NOMO-1 treated with dmso at 0.1 percent for 144 hours (cell line): ENCODE data around the gene ZBTB20.

Experiments
- DNase-seq: peaks from one replicate; lab custom pipeline; 2025; ENCODE audit not compliant: unreplicated experiment; lab: John Stamatoyannopoulos, UW

Gene ZBTB20

DNA sequence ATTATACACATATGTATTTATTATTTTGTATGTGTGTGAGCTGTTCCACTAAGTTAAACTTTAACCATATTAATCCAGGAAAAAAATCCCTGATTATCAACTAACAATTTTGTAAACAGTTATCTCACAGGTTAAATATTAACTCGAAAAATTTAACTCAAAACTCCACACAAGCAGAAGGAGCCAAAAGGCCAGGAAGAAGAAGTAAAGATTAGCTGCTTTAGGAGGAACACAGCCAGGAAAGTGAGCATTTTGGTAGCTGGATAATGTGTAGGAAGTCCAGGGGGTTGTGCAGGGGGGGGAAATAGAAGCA lies 428.2 kb downstream of the ZBTB20 start:
- no peak for DNase-seq

DNA sequence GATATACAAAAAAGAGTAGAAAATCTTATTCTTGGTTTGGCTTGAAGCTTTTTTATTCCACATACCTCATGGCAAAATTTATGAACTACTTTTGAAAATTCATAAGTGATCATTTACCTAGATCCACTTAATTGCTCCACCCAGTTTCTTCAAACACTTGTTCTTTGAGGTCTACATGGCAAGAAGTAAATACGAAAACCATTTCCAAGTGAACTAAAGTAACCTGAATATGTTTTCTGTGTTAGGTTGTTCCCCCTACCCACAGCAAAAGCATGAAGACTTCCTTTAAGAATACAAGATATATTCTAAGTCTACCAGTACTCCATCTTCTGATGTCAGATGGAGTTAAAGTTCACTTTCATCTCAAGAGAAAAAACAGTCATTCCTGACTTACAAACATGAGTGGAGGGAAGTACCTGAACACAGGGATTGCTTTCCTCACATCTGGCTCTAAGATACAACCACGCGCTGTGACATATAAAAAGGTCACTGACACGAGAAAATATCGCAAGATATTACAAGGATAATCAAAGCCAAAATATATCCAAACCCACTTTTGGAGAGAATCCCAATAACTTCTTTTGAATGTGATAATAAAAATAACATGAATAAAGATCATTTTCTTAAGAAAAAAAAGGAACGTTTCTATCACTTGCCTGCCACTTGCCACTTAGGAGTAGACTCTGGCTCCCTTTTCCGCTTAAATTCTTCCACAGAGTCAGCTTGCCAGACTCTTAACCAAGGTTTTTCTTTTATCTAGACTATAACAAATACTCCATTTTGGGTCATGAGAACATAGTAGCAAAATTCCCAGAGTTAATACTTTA lies 428.8 kb downstream of the ZBTB20 start:
- DNase-seq = no peak

DNA sequence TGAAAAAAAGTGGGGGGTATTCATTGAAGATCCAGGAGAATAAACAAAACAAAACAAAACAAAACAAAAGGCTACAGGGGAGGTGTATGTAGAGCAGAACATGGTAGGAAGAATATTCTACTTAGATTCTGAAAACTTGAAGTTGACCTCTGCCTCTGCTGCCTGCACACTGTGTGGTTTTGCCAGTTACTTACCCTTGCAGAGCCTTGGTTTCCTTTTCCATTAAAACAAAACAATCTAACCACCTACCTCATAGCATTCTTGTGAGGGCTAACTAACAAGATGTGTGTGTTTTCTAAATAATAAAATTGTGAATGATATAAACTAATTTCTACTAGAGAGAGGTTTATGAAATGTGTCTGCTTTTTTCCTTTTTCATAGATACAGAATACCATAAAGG lies 430.2 kb downstream of the ZBTB20 start:
- no peak for DNase-seq

DNA sequence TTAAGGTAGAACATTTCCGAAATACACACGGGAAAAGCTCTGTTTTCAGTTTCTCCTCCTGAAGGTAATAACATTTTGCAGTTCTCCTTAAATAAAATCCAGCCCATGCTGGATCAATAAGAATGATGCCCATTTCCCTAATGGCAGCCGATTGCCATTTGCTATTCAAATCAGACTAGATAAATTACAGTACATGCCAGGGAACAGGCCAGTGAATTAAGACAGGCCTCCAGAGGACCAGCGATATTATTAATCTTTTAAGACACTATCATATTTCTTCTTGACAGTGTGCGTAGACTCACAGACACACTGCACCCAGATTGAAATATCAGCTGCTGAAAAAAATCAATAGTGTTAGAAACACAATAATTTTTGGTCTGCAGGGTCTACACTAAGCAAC lies 431.0 kb downstream of the ZBTB20 start:
- DNase-seq = no peak

DNA sequence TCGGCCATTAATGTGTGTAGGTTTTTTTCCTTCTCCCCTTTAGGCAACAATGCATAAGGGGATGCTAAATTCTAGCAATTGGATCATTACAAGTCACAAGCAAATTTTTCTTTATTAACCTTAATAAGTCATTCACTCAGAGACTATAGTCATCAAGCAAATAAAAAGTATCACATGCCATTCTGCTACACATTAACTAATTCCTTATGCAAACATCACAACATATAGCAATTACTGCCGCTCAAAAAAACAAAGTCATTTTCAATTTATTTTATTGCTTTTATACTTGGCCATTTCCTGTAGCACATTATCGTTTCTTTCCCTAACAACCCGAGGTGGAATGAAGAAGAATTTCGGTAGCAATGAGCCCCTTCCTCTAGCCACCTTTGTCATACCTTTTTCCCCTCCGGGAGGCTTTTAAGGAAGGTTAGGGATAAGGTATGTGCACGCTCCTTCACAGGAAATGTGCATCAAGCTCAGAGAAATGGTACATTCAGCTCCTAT lies 432.1 kb downstream of the ZBTB20 start:
- no peak for DNase-seq

DNA sequence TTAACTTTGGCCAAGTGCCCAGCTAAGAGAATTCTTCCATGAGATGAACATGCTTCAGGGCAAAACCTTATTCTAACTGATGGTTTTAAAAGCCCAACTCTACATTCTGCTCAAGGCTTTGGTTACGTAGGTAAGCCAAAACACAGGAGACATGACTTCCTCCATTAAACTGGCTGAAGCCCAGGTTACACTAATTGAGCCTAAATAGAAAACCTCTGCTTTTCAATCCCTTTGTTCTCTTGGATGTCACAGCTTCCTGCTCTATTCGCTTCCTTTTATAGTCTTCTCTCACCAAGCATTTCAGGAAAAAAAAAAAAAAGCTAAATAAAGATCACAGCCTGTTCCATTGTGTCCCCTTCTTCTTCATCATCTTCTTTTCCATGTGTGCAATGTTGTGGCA lies 432.9 kb downstream of the ZBTB20 start:
- DNase-seq = no peak

DNA sequence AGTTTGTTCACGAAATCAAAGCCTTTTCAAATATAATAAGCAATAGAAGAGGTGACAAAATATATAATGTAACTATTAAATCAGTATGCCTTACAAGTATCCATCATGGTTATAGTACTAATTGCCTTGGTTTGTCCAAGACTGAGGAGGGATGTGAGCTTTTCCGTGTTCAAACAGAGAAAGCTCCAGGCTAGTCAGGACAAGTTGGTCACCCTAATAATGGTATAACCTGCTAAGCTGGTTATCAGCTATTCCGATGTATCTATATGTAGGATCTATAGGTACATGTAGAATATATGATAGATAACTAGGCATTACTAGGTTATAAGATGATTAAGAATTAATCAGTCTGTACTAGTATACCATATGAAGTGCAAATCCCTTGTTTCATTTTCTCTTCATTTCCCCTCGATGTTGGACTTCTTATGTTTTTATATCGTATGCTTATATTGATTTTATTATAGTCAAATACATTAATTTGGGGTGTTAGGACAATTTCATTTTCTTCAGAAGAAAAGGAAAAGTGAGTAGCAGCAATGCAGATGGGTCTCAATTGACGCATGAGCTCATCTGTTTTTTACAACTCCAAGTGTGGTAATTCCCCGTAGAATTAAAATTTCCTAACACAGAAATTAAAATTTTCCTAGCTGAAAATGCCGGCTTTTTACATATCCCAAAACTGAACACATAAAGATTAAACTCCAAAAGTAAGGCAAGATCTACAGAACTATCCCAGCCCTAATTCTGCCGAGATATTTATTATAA lies 434.2 kb downstream of the ZBTB20 start:
- DNase-seq = no peak

DNA sequence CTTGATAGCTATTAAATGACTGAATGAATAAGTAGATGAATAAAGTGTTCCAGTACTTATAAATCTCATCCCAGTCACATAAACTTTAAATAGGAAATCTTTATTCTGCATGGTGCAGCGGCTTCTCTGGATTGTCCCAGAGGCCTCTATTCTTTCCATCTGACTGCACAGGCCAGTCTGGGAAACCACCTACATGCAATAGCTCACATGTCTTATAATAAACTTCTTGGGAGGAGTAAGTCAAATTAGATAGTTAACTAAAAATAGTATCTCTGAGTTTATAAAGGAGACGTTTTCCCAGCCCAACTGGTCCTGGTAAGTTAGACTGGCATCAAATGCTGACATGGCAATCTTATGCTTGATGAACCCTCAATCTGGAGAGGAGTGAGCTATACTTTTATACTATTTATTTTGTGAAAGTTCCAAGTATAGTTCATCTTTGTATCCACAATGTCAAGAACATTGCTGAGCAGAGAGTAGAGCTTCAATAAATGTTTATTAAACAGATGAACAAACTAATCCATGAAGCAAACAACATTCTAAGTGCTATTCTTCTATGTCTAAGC lies 435.7 kb downstream of the ZBTB20 start:
- DNase-seq = no peak

DNA sequence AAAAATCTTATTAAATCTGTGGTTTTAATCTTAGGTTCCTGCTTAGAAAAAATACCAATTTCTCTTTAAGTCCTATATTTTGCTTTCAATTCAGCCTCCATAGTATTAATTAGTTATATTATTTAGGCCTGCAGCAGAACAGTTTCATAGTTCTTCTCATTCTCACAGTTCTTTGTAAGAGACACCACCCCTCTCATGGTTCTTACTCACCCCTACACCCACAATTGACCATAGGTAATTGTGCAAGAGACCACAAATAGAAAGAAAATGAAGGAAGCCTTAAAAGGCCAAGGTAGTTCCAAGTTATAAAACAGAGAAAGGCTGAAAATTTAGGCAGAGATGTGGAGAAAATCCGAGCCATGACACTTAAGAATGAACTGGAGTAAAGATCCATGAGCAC lies 438.0 kb downstream of the ZBTB20 start:
- DNase-seq = peak; percentile 18

DNA sequence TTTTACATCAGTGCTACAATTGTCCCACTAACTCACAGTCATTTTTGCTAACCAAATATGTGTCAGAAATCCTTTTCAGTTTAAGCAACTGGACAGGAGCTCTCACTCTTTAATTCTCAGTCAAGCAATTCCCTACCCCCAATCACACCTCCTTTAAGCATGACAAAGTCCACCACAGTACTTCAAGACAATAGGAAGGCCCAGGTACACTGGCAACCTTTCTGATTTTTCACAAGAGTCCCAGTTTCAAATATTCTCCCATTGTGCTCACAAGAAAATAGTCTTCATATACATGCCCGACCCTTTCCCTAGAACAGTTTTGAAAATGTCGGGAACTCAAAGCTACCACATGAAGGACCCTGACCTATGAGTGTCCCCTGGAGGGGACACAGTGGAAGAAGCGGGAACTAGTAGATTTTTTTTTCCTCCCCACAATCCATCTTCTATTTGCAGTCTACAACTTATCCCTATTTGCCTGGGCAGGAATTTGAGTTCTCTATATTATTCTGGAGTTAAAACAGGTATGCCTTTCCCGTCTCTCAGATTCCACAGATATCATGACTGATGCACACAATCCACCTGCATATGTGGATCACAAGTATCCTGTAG lies 439.7 kb downstream of the ZBTB20 start:
- DNase-seq = no peak

DNA sequence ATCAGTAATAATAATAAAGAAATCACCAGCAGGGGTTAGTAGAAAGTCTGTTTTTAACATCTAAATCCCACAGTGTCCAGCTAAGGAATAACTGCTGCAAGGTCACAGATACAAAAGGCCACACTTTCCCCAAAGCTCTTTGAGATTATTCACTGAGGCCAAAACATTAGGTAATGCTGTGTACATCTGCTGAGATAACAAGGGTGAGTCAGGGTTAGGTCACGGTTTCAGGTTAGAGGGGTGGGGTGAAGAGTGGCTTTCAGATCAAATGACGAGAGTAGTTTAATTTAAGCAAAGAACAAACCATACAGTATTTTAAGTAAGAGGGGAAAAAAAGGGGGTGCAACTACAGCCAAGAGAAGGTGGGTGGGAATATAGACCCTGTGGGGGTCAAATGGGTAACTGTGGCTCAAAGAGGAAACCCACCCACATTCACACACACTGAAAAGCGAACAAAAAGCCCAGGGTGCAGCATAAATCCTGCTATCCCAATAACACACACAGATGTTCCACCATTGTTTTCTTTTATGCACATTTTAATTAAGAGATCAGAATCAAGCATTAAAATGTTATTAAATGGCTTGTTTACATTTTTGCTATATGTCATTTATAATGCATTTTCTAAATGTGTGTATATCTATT lies 440.4 kb downstream of the ZBTB20 start:
- no peak for DNase-seq

DNA sequence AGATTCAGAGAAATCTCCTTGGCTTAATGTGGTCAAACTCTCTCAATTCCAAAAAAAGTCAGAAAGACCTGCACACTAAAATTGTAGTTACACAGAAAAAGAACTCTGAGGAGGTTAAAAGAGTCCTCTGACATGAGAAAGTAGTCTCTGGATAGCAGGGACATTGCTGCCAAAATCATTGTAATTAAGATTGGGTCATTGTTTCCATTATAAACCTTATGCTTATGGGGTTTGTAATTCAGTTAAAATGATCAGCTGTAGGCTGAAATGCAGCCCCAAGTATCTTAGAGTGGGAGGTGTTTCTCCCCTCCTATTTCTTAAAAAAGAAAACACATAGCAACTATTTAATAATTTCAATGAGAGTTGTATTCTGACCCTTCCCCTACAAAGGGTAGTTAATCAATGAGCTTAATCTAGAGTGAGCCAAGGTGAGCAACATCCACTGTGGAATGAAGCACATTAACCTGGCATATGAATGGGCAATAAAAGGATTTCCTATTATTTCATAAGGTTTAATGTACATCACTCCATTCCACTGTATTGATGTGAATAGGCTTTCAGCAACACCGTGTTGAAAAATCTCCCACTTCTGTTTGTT lies 446.4 kb downstream of the ZBTB20 start:
- no peak for DNase-seq

DNA sequence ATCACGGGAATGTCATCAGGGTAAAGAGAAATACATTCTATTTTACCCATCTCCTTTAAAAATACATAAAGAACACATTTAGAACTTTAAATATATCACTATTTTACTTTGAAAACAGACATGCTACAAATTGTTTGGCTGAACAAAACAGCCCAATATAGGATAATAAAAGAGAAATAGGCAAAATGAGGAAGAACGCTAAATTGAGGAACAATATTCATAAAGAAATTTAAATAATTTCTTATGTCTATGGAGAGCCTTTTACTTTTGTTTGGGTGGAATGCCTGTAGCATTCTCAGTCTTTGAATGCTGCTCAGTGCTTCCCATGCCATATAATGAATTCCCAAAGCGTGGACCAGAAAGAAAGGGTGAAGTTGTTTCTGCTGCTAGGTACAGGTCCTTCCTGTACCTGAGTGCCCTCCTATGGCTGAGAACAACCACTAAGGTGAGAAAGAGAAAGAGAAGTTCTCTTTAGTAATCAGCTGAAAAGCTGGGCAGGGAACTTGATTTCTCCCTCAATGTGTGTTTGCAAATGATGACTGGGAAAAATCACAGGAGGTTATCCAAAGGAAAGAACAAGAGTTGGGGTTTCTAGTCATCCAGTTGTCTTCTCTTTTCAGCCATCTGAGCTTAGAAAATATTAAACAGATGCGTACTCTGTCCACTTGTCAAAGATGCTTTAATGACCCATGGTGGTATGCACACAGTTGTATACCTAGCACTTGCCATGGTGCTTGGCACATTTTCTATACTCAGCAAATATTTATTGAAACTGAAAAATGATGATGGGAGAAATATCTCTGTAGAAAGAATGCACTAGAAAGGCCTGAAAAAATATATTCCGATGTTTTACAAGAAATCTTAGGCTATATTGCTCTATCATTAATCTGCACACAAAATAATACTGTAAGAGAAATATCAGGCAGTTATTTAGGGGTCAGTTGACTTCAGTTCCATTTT lies 448.7 kb downstream of the ZBTB20 start:
- no peak for DNase-seq

DNA sequence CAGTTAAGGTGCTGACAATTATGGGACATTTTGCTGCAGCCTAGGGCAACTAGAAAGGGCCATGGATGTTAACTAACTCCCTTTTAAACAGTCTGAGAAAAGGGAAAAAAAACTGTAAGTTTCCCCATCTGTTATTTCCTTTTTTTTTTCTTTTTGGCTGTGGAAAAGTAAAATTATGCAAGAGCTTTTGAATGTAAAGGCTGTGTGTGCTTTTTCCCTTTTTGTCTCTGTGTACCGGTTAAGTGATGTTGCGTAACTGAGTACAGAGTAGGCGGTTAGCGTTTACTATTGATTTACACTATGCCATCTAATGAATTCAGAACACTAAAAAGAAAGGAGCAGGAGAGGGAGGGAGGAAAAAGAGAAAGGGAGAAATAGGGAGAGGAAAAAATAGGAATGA lies 449.7 kb downstream of the ZBTB20 start:
- DNase-seq = peak; percentile 70

DNA sequence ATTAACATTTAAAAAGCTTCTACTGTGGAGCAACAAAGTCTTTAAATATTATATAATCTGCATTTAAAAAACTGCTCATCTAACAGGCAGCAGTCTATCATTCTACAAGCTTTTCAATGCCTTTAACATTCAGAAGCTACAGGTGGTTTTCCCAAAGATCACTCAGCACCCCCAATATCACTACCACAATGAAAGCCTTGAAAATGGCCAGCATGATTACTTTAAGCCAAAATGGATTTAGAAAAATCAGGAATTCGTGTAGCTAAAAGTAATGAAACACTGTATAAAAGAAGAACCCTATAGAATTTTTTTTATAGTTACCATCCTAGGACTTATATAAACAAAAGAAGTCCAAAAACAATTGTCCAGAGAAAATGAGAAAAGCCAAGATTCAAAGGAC lies 452.8 kb downstream of the ZBTB20 start:
- no peak for DNase-seq

DNA sequence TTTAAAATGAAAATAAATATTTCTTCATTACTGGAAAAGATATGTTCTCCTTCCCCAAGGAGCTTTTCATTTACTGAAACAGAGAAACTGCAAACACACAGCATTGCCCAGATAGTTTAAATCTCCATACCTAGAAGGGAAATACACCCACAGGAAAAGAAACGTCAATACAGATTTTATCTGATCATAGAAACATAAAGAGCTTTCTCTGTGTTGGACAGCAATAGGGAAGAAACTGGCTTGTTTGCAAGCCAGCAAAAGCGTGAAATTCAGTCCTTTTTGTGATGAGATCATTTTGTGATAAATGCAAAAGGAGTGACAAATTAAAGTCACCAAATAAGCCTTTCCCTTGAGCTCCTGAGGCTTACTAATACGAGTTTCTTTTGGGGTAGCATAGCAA lies 455.2 kb downstream of the ZBTB20 start:
- DNase-seq = no peak

DNA sequence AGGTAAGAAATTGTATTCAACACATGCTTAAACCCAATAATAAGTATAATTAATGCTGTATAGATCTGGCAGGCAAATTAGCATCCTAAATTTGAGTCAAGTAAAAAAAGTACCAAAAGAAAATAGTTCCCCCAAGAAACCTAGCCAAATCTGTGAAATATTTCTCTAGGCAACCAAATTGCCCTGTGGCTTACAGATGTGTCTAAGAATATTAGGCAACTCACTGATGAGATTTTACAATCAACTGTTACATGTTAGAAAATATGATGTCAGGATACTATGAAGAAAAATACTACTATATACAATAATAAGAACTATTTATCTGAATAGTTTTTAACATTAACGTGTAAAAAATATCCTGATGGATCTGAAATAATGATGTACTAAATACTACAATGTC lies 456.2 kb downstream of the ZBTB20 start:
- DNase-seq = no peak

DNA sequence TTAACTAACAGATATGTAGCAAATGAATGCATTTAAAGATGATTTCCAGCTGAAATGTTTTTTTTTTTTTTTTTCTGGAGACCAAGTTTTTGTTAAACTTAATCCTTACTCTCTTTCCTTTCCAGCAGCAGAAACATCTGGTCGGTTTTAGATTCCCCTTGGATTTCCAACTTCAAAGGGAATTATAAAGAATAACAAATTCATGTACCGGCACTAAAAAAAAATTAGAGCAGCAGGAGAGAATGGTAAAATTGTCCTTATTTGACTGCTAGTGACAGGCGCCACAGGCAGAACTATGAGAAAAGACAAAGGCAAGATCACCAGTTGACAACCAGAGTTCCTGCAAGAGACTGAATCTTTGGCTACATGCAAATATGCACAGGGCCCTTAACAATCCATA lies 459.9 kb downstream of the ZBTB20 start:
- DNase-seq = no peak

DNA sequence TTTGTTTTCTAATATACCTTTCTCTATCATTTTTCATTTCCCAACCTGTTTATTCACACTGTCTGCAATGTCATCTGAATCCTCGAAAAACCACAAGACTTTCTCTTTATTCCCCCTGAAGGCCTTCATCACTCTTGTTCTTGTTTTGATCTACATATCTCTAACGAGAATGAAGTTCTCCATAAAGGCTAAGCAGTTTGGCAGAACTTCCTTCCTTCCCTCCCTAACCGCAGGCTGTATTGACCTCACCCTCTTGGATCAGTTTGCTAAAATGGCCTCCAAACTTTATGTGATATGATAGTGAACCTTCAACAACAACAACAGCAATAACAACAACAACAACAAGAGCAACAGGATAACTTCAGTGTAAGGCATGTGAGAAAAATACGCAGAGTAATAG lies 460.5 kb downstream of the ZBTB20 start:
- DNase-seq = no peak

DNA sequence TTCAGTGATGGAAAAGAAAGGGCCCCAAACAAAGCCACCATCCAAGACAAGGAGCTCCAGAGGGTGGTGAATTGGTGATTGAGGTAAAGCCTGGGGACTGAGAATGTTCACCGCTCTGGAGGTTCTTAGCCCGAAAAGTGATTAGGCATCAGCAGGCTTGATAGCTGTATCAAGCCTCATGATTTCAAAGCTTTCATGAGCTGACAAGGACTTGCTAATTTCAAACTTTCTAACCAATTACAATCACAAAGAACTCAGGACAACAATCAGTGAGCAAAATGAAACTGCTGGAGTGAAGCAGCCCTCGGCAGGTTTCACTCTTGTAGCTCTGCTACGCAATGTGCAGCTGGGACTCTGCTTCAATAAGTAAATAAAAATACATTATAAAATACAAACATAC lies 461.9 kb downstream of the ZBTB20 start:
- no peak for DNase-seq
